Sigmoid colon (tissue), 3 donors: ENCODE results near the gene CMTM2.

Experiments used
- CTCF ChIP-seq, 4 experiments: fragments of 450-650 bp in 3 of 4; fragments of 200-600 bp in 1 of 4; IDR thresholded peaks; one replicate each; pipeline ENCODE4 v1.5.1; 2016 to 2019; ENCODE audit warnings: antibody characterized with exemption in 4 of 4, mild to moderate bottlenecking in 3 of 4, moderate library complexity in 2 of 4
- POLR2A ChIP-seq, 2 donors: fragments of 450-650 bp; IDR thresholded peaks; one replicate each; pipeline ENCODE4 v1.6.1; 2016; ENCODE audit warnings: antibody characterized with exemption in 2 of 2, mild to moderate bottlenecking in 2 of 2, moderate library complexity in 2 of 2

DNA sequence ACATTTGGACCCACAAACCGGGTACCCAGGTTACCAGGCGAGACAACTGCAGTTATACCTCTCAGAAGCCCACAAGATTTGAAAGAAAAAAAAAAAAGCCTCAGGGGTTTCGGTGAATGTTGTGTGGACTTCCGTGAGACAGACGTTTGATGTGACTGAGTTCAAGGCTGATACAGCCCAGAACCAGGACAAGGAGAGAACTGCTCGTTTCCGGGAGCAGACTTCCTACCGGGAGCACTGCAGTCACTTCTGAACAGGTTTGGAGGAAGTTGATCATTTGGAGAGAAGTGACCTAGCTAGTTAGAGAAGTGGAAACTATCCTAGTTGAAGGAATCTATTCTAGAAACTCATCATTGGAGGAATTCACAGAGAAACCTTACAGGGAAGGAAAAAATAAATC, 26.0 kb upstream of the CMTM2 start:
- no peak for TF ChIP-seq CTCF (IDR thresholded peaks at IDR 0.05)
- no peak for TF ChIP-seq POLR2A (IDR thresholded peaks at IDR 0.05)
